Jurkat, Clone E6-1 (cell line): Measurements from ENCODE around the gene FTCD. TPM values are rescaled to one million over a fixed set of nuclear protein-coding genes. Genes with fewer than 3 reads are reported as not detected.
"Not testable (repeated sequence)": the region's sequence is repeated elsewhere in the genome, so short reads cannot be mapped to it uniquely, and the experiment has no call there.

ENCODE experiments used
- DNase-seq: peaks from one replicate; pipeline ENCODE4 v3.0.0-alpha.2; 2011; ENCODE audit warnings: low read depth, low spot score
- H3K4me3 ChIP-seq: 2 replicates; pipeline ENCODE4 v1.5.1; 2011; ENCODE audit warnings: mild to moderate bottlenecking, low read length, control low read depth, moderate library complexity
- polyA plus RNA-seq: library from polyadenylated mRNA; unstranded; fragments of >200 nt; gene quantifications from one replicate; pipeline ENCODE4 v1.2.1, GENCODE V29; 2012; ENCODE audit warnings: missing spikeins; ENCODE audit not compliant: insufficient read length, insufficient read depth

FTCD gene, protein sequence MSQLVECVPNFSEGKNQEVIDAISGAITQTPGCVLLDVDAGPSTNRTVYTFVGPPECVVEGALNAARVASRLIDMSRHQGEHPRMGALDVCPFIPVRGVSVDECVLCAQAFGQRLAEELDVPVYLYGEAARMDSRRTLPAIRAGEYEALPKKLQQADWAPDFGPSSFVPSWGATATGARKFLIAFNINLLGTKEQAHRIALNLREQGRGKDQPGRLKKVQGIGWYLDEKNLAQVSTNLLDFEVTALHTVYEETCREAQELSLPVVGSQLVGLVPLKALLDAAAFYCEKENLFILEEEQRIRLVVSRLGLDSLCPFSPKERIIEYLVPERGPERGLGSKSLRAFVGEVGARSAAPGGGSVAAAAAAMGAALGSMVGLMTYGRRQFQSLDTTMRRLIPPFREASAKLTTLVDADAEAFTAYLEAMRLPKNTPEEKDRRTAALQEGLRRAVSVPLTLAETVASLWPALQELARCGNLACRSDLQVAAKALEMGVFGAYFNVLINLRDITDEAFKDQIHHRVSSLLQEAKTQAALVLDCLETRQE
- not detected for polyA plus RNA-seq

DNA sequence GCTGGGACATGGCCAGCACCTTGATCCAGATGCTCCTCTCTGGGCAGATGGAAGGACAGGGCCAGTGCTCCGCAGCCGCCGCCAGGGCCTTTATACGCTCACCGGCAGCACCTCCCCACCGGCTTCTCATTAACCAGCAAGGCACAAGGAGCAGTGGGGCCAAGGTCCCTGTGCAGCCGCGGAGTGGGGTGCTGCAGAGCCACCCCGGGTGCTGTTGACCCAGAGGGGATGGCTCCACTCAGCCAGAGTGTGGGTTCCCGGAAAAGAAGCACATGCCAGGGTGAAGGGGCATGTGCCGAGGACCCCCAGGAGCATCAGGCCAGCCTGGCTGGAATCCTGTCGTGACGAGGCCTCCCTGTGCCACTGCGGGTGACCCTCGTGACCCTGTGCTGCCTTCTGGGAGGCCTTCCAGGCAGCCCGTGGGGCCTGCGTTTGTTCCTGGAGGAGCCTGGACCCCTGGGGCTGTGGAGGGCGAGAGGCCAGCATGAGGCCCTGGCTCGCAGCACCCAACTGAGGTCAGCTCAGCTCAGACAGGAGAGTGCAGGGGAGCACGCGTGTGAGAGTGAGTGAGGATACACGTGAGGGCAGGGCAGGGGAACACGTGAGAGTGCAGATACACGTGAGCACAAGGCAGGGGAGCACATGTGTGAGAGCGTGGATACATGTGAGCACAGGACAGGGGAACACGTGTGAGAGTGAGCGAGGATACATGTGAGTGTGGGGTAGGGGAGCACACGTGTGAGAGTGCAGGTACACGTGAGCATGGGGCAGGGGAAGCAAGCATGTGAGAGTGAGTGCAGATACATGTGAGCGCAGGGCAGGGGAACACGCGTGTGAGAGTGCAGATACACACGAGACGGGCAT is at the start of gene FTCD:
Gene FTCD, minus strand, starts transcription at position 66 of the 864 bp plus-strand sequence. Its CDS starts 56 bp downstream, at position 10.
- no peak for DNase-seq

DNA sequence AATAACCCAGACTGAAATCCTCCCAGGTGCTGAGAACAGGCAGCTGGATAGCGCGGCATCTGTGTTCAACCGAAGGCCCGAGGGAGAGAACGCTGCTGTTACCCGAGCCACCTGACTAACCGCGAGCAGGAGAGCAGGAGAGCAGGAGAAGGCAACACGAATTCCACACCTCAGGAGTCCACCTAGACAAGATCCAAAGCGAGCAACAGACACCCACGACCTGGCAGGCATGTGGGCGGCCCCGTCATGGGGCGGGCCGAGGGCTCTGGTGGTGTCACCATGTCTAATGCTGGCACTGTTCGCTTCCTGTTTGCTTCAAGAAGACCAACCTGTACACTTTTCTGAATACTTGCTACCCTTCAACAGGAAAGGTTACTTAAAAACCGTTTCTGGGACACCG is 49.8 kb upstream of the FTCD start:
- no peak for DNase-seq
- H3K4me3 ChIP-seq: no peak overlapping the region

More for the DNA sequence above, at the start of gene FTCD:
- no peak within 1 kb of the TSS for H3K4me3 ChIP-seq

- no peak overlapping the region for H3K4me3 ChIP-seq
- no peak for DNase-seq
These were observed 47.8 kb upstream of the FTCD start for GRCh38 chr21:46203203-46203600.

DNA sequence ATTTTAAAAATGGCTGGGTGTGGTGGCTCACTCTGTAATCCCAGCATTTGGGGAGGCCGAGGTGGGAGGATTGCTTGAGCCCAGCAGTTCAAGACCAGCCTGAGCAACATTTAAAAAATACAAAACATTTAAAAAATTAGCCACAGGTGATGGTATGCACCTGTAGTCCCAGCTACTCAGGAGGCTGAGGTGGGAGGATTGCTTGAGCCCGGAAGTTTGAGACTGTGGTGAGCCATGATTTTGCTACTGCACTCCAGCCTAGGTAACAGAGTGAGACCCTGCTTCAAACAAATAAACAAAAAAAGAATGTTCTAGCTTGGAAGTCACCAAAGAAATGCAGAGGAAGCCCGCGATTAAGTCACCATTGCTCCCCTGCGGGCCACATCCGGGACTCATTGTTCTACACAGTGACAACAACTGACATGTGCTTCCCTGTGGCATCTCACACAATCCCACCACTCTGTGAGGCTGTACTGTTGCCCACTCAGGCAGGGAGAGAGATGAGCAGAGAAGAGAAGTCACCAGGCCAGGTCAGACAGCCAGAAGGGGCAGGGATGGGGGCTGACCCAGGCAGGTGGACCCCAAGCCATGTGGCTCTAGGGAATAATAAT is 47.3 kb upstream of the FTCD start:
- DNase-seq: peak; percentile 64
- H3K4me3 ChIP-seq: no peak overlapping the region

DNA sequence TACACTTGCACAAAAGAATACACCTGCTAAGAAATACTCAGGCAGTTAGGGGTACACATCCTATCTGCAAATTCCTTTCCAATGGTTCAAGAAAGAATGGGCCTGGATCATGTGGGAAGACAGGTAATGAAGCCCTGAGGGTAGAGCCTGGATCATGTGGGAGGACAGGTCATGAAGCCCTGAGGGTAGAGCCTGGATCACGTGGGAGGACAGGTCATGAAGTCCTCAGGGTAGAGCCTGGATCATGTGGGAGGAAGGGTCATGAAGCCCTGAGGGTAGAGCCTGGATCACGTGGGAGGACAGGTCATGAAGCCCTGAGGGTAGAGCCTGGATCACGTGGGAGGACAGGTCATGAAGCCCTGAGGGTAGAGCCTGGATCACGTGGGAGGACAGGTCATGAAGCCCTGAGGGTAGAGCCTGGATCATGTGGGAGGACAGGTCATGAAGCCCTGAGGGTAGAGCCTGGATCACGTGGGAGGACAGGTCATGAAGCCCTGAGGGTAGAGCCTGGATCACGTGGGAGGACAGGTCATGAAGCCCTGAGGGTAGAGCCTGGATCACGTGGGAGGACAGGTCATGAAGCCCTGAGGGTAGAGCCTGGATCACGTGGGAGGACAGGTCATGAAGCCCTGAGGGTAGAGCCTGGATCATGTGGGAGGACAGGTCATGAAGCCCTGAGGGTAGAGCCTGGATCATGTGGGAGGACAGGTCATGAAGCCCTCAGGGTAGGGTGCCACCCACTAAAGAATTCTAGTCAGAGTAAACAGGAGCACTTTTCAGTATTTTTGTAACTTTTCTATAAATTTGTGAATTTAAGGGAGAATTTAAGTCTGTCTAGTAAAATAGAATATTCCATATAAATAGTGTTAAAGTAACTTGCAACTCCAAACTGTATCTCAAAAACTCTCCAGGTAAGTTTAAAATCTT is 45.8 kb upstream of the FTCD start:
- H3K4me3 ChIP-seq, DNase-seq: not testable (repeated sequence)

DNA sequence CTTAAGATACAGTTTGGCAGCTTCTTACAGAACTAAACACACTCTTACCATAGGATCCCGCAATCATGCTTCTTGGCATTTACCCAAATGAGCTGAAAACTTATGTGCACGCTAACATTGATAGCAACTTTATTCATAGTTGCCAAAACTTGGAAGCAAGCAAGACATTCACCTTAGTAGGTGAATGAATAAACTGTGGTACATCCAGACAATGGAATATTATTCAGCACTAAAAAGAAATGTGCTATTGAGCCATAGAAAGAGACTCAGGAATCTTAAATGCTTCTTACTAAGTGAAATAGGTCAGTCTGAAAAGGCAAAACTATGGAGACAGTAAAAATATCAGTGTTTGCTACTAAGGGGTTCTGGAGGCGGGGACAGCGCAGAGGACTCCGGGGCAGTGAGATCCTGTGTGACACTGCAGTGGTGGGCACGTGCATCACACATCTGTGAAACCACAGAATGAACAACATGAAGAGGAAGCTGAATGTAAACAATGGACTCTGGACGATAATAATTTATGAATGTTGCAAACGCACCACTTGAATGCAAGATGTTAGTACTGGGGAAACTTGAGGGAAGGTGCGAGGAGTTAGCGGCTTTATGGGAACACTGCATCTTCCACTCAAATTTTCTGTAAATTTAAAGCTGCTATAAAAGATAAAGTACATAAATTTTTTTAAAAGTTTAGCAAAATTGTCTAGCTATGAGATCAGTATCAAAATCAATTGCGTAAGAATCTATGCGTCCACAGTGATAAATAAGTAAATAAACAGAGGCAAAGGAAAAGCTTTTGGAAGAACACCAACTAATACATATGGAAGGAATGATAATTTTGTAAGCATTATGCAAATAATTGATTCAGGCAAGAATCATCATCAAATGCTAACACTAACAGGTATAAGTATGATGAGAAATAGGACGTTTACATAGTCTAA is 44.3 kb upstream of the FTCD start:
- no peak for DNase-seq
- no peak overlapping the region for H3K4me3 ChIP-seq

DNA sequence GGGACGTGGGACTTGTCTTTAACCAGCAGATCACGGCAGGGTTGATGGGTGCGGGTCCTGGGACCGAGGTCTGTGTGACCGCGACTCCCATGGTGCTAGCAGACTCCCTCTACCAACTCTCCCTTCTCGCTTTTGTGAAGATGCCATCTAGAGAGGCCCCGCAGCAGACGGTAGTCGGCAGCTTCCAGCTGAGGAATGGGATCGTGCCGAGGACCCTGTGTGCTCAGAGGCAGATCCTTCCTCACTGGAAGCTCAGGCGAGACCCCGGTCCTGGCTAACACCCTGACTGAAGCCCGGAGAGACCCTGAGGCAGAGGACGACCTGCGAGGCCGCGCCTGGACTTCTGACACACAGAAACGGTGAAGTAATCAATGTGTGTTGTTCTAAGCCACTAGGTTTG is 41.4 kb upstream of the FTCD start:
- no peak for DNase-seq
- no peak overlapping the region for H3K4me3 ChIP-seq

DNA sequence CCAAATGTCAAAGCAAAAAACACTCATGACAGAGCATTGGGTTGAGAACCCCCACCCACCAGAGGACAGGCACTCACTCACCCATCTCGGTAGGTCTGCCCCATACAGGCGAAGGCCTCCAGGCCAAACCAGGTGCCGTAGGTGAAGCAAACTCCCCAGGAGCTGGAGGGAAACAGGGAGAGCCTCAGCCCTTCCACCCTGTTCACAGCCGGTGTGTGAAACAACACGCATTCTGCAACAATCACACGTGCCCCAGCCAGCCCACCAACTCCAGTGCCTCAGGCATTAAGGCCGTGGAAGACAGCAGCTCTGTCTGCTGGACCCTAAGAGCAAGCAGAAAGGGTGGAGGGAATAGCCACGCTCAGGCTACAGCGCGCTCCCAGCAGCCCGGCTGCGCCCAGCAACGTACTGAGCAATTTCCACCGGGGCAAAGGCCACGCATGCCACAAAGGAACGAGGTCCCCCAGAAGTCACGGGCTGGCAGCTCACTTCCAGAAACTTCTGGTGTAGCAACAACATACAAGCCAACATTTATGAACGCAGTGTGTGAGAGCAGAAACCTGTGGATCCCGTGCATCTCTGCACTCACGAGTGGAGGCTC is 40.3 kb upstream of the FTCD start:
- no peak for DNase-seq
- no peak overlapping the region for H3K4me3 ChIP-seq

- no peak for DNase-seq
- H3K4me3 ChIP-seq: no peak overlapping the region
These were observed 39.3 kb upstream of the FTCD start for GRCh38 chr21:46194374-46195334.

DNA sequence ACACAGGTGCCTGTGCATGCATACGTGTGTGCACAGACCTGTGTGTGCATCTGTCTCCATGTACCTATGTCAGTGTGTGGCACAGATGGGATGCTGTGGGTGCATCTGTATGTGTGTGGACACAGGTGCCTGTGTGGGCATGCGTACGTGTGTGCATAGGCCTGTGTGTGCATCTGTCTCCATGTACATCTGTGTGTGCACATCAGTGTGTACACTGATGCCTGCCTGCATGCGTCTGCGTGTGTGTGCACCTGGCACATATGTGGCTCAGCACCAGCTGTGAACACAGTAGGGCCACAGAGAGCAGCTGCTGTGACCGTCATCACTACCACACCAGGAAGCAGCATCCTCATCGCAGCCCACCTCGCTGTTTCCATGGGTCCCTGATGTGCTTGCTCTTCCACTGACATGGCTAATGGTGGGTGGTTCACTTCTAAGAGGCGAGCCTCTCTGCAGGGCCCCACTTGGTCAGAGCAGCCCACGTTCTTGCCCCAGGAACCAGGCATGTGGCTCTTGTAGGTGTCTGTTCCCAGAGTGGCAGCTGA is 38.5 kb upstream of the FTCD start:
- no peak for DNase-seq
- no peak overlapping the region for H3K4me3 ChIP-seq

- no peak overlapping the region for H3K4me3 ChIP-seq
- no peak for DNase-seq
These were observed 36.6 kb upstream of the FTCD start for GRCh38 chr21:46191686-46192575.

DNA sequence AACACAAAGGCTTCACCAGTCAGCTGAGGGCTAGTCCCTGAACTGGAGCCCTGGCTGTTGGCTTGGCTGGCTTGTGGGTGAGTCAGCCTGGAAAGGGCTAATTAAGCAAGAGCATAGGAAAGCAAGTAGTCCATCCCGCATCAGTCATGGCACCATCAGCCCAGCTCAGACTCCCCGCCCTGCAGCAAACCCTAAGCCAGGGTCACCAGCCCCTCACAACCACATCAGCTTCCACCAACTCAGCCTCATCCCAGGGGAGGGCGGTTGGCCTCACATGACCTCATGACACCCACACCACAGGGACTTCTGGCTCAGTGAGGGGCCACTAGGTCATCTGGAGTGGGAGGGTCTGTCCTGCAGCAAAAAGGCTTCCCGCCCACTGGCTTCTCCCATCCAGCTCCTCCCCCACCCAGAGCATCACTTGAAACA is 35.9 kb upstream of the FTCD start:
- no peak for DNase-seq

DNA sequence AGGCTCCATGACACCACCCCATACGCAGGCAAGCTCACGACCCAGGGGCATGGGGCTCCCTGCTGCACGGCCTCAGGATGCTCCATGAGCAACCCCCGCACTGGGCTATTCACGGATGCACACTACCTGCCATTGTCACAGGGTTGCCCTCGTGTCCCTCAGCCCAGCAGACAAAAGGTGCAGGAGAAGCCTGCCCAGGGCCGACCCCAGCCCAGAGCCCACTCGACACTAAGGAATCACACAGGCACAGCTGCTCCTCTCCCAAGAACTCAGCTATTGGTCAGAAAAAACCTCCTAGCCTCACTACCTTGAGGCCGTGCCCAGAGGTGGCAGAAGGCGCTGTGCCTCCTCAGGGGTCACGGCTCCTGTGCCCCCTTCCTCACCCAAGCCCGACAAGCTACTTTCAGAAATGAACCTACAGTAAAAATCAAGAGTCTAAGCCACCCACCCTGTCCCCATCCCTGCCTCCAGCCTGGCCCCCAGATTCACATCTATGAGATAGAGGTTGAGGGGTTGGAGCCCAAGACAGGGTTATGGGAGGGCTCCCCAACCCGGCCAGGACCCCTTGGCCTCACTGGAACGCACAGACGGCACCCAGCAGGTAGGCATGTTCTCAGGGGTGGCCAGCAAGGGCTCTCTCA is 35.2 kb upstream of the FTCD start:
- H3K4me3 ChIP-seq: no peak overlapping the region
- no peak for DNase-seq

More for the DNA sequence above, 35.9 kb upstream of the FTCD start:
- H3K4me3 ChIP-seq: no peak overlapping the region

DNA sequence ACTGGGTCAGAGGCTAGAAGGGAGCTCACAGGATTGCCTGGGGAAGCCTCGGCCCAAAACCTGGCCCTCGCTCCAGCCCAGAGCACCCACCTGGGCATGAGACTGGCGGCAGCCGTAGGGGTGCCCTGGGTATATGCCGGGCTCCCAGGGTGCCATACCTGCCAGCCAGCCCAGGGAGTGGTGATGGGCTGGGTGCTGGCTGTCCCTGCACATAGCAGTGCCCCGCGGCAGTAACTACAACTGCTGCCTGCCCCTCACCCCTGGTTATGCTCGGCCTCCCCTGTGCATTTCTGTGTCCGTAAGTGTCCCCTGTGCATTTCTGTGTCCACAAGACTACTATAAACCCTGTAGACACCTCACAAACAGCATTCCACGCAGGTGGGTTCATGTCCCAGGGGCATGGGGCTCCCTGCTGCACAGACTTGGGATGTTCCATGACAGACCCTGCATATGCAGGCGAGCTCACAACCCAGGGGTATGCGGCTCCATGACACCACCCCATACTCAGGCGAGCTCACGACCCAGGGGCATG is 34.6 kb upstream of the FTCD start:
- no peak for DNase-seq
- no peak overlapping the region for H3K4me3 ChIP-seq
